SW 1271 (cell line): Measurements from ENCODE around the gene ERMP1.
"Not testable (repeated sequence)": the region's sequence is repeated elsewhere in the genome, so short reads cannot be mapped to it uniquely, and the experiment has no call there.

Source experiments
- DNase-seq, 2 experiments: peaks; one replicate each; lab custom pipeline; 2025; lab: John Stamatoyannopoulos, UW

ERMP1 gene, protein sequence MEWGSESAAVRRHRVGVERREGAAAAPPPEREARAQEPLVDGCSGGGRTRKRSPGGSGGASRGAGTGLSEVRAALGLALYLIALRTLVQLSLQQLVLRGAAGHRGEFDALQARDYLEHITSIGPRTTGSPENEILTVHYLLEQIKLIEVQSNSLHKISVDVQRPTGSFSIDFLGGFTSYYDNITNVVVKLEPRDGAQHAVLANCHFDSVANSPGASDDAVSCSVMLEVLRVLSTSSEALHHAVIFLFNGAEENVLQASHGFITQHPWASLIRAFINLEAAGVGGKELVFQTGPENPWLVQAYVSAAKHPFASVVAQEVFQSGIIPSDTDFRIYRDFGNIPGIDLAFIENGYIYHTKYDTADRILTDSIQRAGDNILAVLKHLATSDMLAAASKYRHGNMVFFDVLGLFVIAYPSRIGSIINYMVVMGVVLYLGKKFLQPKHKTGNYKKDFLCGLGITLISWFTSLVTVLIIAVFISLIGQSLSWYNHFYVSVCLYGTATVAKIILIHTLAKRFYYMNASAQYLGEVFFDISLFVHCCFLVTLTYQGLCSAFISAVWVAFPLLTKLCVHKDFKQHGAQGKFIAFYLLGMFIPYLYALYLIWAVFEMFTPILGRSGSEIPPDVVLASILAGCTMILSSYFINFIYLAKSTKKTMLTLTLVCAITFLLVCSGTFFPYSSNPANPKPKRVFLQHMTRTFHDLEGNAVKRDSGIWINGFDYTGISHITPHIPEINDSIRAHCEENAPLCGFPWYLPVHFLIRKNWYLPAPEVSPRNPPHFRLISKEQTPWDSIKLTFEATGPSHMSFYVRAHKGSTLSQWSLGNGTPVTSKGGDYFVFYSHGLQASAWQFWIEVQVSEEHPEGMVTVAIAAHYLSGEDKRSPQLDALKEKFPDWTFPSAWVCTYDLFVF

GRCh38 chr9:5832538-5833529 lies at the start of gene ERMP1:
TSS of gene ERMP1 (minus strand) at chr9:5833117. CDS start at chr9:5833027, 90 bp downstream.
- peak in 1 of 2 experiments; percentile 31 for DNase-seq

DNA sequence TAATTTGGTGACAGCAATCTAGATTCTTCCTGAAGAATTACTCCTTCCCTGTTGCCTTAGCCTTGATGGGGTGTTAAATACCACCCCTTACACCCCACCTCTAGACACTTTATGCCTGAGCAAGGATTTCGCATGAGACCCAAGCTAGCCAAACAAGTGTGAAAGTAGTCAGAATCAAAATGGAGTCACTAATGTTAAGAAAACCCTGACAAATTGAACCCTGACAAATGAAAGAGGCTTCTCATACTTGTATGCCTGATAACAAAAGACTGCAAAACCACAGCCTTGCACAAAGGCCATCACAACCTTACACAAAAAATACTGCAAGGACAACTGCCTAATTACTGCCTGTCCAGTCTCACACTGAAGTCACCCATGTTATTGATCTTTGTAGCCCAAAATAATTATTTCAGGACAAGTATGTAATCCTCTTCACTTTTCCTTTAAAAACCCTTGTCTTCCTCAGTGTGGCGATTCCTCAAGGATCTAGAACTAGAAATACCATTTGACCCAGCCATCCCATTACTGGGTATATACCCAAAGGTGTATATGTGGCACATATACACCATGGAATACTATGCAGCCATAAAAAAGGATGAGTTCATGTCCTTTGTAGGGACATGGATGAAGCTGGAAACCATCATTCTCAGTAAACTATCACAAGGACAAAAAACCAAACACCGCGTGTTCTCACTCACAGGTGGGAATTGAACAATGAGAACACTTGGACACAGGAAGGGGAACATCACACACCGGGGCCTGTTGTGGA lies 49.5 kb upstream of the ERMP1 start:
- DNase-seq: not testable (repeated sequence)

DNA sequence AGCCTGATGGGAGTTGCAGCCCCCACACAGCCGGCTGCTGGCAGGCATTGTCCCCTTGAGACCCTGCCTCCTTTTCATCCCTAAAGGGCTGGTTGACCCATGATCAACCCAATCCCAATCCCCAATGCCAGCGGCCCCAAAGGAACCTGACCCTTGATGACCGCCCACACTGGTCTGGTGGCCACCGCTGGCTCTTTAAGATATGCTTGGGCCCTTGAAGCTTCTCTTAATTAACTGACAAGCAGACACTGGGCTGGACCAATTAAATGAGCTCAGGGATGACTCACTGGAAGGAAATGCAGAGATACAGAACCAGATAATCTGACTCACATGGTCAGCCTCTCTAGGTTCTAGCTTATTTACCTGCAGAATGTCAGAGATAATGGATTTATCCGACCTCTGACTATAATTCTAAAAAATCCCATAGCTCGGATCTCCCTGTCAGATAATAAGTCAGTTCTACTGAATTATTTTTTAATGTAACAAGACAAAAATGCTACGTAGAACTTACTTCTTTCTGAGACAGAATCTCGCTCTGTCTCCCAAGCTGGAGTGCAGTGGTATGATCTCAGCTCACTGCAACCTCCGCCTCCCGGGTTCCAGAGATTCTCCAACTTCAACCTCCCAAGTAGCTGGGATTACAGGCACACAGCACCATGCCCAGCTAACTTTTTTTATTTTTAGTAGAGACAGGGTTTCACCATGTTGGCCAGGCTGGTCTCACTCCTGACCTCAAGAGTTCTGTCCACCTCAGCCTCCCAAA lies 46.7 kb upstream of the ERMP1 start:
- DNase-seq: peak in 1 of 2 experiments; percentile 36

DNA sequence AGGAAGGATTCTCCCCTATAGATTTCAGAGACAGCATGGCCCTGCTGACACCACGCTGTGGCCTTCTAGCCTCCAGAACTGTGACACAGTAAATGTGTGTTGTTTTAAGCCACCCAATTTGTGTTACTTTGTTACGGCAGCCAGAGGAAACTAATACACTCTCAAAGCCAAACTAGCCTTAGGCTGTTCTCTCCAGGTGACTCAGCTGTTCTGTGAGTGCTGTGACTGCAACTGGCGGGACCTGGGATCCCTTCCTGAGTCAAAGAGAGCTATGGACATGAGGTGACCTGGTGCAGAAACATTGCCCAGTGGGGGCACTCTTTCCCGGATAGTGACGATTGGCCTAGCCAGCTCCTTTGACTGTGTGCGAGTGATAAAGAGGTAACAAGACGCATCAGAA lies 43.8 kb upstream of the ERMP1 start:
- DNase-seq: no peak

DNA sequence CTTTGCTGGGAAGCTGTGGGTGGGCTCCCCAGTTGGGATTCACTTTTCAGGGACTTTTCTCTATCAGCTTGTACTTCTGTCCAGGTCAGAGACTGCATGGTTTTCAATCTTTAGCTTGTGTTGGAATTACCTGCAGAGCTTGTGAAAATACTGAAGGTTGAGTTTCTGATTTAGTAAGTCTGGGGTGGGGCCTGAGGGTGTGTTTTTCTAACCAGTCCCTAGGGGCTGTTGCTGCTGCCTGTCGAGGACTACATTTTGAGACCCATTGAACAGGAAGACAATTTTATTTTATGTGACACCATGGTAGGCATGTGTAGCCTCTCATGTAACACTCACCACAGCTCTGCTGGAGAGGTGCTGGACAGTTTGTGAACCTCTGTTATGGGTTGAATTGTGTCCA lies 43.1 kb upstream of the ERMP1 start:
- DNase-seq: no peak

- no peak for DNase-seq
Measured at GRCh38 chr9:5874048-5874447, 41.1 kb upstream of the ERMP1 start.

DNA sequence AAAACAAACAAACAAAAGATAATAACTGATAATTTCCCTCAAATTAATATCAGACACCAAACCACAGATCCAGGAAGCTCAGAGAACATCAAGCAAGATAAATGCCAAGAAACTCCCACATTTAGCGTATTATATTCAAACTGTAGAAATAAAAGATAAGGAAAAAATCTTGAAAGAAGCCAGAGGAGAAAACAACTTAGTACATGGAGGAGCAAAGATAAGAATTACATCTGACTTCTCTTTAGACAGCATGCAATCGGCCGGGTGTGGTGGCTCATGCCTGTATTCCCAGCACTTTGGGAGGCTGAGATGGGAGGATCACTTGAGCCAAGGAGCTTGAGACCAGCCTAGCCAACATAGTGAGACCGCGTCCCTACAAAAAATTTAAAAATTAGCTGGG lies 40.5 kb upstream of the ERMP1 start:
- no peak for DNase-seq

- no peak for DNase-seq
Measured at GRCh38 chr9:5872511-5872910, 39.6 kb upstream of the ERMP1 start.

- DNase-seq: no peak
Measured at GRCh38 chr9:5871785-5872184, 38.9 kb upstream of the ERMP1 start.

DNA sequence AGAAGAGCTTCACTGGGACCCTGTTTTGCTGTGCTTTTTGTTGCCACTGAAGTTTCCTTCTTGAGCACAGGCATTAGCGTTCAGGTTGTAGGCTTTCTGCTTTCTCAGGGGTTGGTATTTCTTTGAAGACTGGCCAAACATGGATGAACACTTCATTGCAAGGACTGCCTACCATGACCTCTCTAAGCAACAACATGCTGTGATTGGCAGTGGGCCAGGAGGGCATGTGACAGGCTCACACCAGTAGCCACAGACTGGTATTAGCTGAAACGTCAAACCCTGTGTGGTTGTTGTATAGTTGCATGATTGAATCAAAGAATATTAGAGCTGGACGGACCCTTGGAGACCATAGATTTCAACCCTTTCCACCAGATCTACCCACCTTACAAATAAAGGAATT lies 37.8 kb upstream of the ERMP1 start:
- DNase-seq: no peak

DNA sequence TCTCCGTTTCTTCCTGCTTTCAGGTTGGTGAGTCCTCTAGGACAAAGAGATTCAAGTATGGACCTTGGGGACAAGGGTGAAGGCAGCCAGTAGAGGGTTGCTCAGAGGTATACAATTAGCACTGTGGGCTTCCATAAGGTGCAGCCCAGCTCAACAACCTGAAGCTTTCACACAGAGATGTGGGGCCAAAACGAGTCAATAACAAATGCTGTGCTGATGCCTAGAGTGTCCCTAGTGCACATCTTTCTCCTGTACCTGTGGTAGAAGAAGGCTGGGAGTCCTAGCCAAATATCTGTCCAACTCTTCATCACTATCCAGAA lies 37.1 kb upstream of the ERMP1 start:
- no peak for DNase-seq

GRCh38 chr9:5869315-5870019 lies 36.5 kb upstream of the ERMP1 start:
- no peak for DNase-seq

- DNase-seq: no peak
Measured at GRCh38 chr9:5868235-5868634, 35.3 kb upstream of the ERMP1 start.

DNA sequence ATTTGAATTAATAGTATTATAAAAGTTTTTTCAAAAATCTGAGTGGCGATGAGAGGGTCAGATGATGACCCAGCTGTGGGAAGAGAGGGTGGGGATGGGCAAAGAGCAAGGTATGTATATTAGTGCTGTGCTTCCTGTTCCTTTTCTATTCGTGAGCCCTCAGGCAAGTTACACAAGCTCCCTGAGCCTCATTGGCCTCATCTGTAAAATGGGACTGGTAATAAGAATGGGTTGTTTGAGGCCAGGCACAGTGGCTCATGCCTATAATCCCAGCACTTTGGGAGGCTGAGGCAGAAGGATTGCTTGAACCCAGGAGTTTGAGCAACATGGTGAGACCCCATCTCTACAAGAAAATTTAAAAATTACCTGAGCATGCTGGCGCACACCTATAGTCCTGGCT lies 33.8 kb upstream of the ERMP1 start:
- DNase-seq: no peak

GRCh38 chr9:5866272-5866671 lies 33.4 kb upstream of the ERMP1 start:
- no peak for DNase-seq

DNA sequence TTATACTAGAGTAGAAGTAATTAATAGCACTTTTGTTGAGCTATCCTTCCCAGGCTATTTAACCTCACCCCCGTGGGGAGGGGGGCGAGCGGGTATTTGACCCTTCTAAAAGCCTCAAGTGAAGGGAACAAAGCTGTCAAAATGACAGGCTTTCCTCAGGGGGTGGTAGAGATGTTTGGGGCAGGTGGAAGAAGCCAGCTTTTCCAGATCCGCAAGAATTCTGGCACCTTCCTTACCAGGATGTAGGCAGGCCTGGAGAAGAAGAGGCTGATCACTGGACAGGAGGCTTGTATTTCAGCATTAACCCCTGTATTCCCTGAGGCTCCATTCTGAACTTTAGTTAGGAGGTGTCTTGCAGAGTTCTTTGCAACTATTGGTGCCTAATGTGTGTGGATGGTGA lies 31.5 kb upstream of the ERMP1 start:
- no peak for DNase-seq

DNA sequence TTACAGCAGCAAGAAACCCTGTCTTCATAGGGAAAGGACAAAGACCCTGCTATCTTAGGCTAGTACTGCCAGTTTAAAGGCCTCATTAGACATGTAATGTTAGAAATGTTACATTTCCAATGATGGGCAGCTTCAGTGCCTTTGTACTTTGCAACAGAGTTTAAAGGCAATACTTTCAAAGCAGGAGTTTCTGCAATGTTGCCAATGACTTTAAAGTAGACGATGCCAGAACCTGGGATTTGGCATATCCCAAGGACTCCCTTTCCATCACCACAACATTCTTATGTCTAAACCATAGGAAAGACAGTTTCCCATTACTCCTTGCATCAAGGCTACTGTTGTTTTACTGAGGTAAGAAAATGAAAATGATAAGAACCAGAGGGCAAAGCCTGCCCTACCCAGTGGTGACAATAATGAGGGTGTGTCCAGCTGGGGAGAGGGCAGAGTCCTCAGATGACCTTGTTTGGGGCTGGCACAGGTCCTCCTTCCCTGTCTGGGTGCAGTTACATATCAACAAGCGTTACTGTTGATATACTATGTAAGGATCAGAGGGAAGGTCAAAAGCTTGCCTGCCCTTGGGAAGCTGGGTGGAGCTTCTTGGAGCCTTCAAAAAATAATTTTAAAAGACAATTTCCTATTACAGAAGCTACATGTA lies 30.3 kb upstream of the ERMP1 start:
- DNase-seq: no peak

- no peak for DNase-seq
Measured at GRCh38 chr9:5858833-5859232, 25.9 kb upstream of the ERMP1 start.

GRCh38 chr9:5857928-5858327 lies 25.0 kb upstream of the ERMP1 start:
- no peak for DNase-seq
